ENCODE data around the gene ZDHHC24.

ZDHHC24 gene

GRCh38 chr11:66495401-66495854, 50.4 kb downstream of the ZDHHC24 start:
- DNase-seq (ENCODE audit: low read depth in 2 of 2): no peak

GRCh38 chr11:66494935-66495334, 50.9 kb downstream of the ZDHHC24 start:
- no peak for DNase-seq (ENCODE audit: low read depth in 2 of 2)

GRCh38 chr11:66494458-66494857, 51.4 kb downstream of the ZDHHC24 start:
- no peak for DNase-seq (ENCODE audit: low read depth in 2 of 2)

- no peak for DNase-seq (ENCODE audit: low read depth in 2 of 2)
These were observed 52.7 kb downstream of the ZDHHC24 start for GRCh38 chr11:66493130-66493529.

- no peak for DNase-seq (ENCODE audit: low read depth in 2 of 2)
These were observed 53.5 kb downstream of the ZDHHC24 start for GRCh38 chr11:66492161-66492865.

- DNase-seq (ENCODE audit: low read depth in 2 of 2): no peak
These were observed 54.4 kb downstream of the ZDHHC24 start for GRCh38 chr11:66491315-66491935.

- no peak for DNase-seq (ENCODE audit: low read depth in 2 of 2)
These were observed 56.2 kb downstream of the ZDHHC24 start for GRCh38 chr11:66489636-66490035.

- DNase-seq (ENCODE audit: low read depth in 2 of 2): no peak
These were observed 56.9 kb downstream of the ZDHHC24 start for GRCh38 chr11:66488957-66489356.

- DNase-seq (ENCODE audit: low read depth in 2 of 2): no peak
These were observed 61.0 kb downstream of the ZDHHC24 start for GRCh38 chr11:66484806-66485380.

- DNase-seq (ENCODE audit: low read depth in 2 of 2): peak; percentile 88 to 89
These were observed 65.5 kb downstream of the ZDHHC24 start, which contains the start of gene DPP3 for GRCh38 chr11:66480117-66480938. Gene DPP3 (plus strand): TSS chr11:66480434. CDS start chr11:66482201, 1,767 bp downstream.

GRCh38 chr11:66479394-66480116, 66.3 kb downstream of the ZDHHC24 start:
- no peak for DNase-seq (ENCODE audit: low read depth in 2 of 2)

GRCh38 chr11:66478729-66479393, 67.0 kb downstream of the ZDHHC24 start:
- no peak for DNase-seq (ENCODE audit: low read depth in 2 of 2)

- DNase-seq (ENCODE audit: low read depth in 2 of 2): no peak
These were observed 68.3 kb downstream of the ZDHHC24 start for GRCh38 chr11:66477263-66478201.

- DNase-seq (ENCODE audit: low read depth in 2 of 2): no peak
These were observed 69.0 kb downstream of the ZDHHC24 start for GRCh38 chr11:66476841-66477251.

GRCh38 chr11:66476173-66476840, 69.5 kb downstream of the ZDHHC24 start:
- no peak for DNase-seq (ENCODE audit: low read depth in 2 of 2)

GRCh38 chr11:66475349-66476172, 70.3 kb downstream of the ZDHHC24 start:
- no peak for DNase-seq (ENCODE audit: low read depth in 2 of 2)

- DNase-seq (ENCODE audit: low read depth in 2 of 2): no peak
These were observed 72.0 kb downstream of the ZDHHC24 start for GRCh38 chr11:66473608-66474515.

All from stimulated activated CD8-positive, alpha-beta memory T cell treated with anti-CD3 and anti-CD28 coated beads, Interleukin-7, amount 100 ng/mL, for 1 hour (primary cell).